ENCODE measurements around the gene SLAMF9. TPM values are rescaled to one million over a fixed set of nuclear protein-coding genes. Genes with fewer than 3 reads are reported as not detected.

The SLAMF9 gene
- polyA plus RNA-seq, 1 donor (not counting 4 experiments of a cell fraction or from before 2014, with no cell fraction given), result 0.31 TPM

- H2AFZ ChIP-seq (ENCODE audit: control insufficient read depth, low read length), result no peak overlapping the region
- H3K4me1 ChIP-seq (ENCODE audit: control insufficient read depth, extremely low read depth, insufficient read depth, low read length), result peaks cover 57% of the 10 kb centered on the region
- H3K27me3 ChIP-seq (ENCODE audit: control insufficient read depth, extremely low read depth, insufficient read depth, low read length), result no peaks in the 10 kb centered on the region
- H3K79me2 ChIP-seq (ENCODE audit: control insufficient read depth, insufficient read depth, low read length), result no peaks in the 10 kb centered on the region
- H3K36me3 ChIP-seq (ENCODE audit: control insufficient read depth in 2 of 2, extremely low read depth in 1 of 2, insufficient read depth in 2 of 2, low read length in 2 of 2), result peaks cover 0 to 3% of the 10 kb centered on the region in 2 experiments
- H3K27ac ChIP-seq (ENCODE audit: control insufficient read depth, insufficient read depth, low read length), result peak overlapping the region; percentile 63
- DNase-seq (ENCODE audit: low read depth, low spot score) (no peak), FAIRE-seq (peak; percentile 59)
- H3K9me1 ChIP-seq (ENCODE audit: control insufficient read depth, extremely low read depth, insufficient read depth, low read length), result no peaks in the 10 kb centered on the region
- H3K9me3 ChIP-seq (ENCODE audit: control insufficient read depth, low read depth, low read length), result no peaks in the 10 kb centered on the region
- no peak overlapping the region for H3K4me2 ChIP-seq (ENCODE audit: control insufficient read depth, extremely low read depth, insufficient read depth, low read depth, low read length)
- no peaks in the 10 kb centered on the region for H4K20me1 ChIP-seq (ENCODE audit: control insufficient read depth, extremely low read depth, insufficient read depth, low read length)
- H3K4me3 ChIP-seq (ENCODE audit: control insufficient read depth in 2 of 3, extremely low read depth in 1 of 3, insufficient read depth in 2 of 3, low read depth in 1 of 3, low read length in 3 of 3), result no peak overlapping the region
- H3K9ac ChIP-seq (ENCODE audit: control insufficient read depth, extremely low read depth, insufficient read depth, low read length), result no peak overlapping the region
- dilution Hi-C loops (cut with MboI; ENCODE audit: extremely low pct_ligation_motif_present, low sequenced_read_pairs), result no loop called here
- TF ChIP-seq CTCF (optimal IDR thresholded peaks at IDR 0.05 in 1 of 3, IDR thresholded peaks at IDR 0.05 in 1 of 3, conservative IDR thresholded peaks at IDR 0.05 in 1 of 3; ENCODE audit: extremely low read depth in 1 of 3, insufficient read depth in 2 of 3, low read length in 3 of 3) (no peak), EZH2 (IDR thresholded peaks at IDR 0.05; ENCODE audit: low read length) (no peak)
Measured at GRCh38 chr1:159911326-159912070, 42.5 kb downstream of the SLAMF9 start.

GRCh38 chr1:159908031-159908940 is 45.8 kb downstream of the SLAMF9 start:
- H3K9ac ChIP-seq (ENCODE audit: control insufficient read depth, extremely low read depth, insufficient read depth, low read length), result no peak overlapping the region
- FAIRE-seq (no peak), DNase-seq (ENCODE audit: low read depth, low spot score) (no peak)
- H3K4me2 ChIP-seq (ENCODE audit: control insufficient read depth, extremely low read depth, insufficient read depth, low read depth, low read length), result no peak overlapping the region
- no peak overlapping the region for H3K4me3 ChIP-seq (ENCODE audit: control insufficient read depth in 2 of 3, extremely low read depth in 1 of 3, insufficient read depth in 2 of 3, low read depth in 1 of 3, low read length in 3 of 3)
- TF ChIP-seq CTCF (optimal IDR thresholded peaks at IDR 0.05 in 1 of 3, IDR thresholded peaks at IDR 0.05 in 1 of 3, conservative IDR thresholded peaks at IDR 0.05 in 1 of 3; ENCODE audit: extremely low read depth in 1 of 3, insufficient read depth in 2 of 3, low read length in 3 of 3) (no peak), EZH2 (IDR thresholded peaks at IDR 0.05; ENCODE audit: low read length) (no peak)
- no peaks in the 10 kb centered on the region for H3K79me2 ChIP-seq (ENCODE audit: control insufficient read depth, insufficient read depth, low read length)
- no peaks in the 10 kb centered on the region for H4K20me1 ChIP-seq (ENCODE audit: control insufficient read depth, extremely low read depth, insufficient read depth, low read length)
- no peaks in the 10 kb centered on the region for H3K27me3 ChIP-seq (ENCODE audit: control insufficient read depth, extremely low read depth, insufficient read depth, low read length)
- no peaks in the 10 kb centered on the region for H3K36me3 ChIP-seq (ENCODE audit: control insufficient read depth in 2 of 2, extremely low read depth in 1 of 2, insufficient read depth in 2 of 2, low read length in 2 of 2)
- H3K27ac ChIP-seq (ENCODE audit: control insufficient read depth, insufficient read depth, low read length), result no peak overlapping the region
- dilution Hi-C loops (cut with MboI; ENCODE audit: extremely low pct_ligation_motif_present, low sequenced_read_pairs), result no loop called here
- H2AFZ ChIP-seq (ENCODE audit: control insufficient read depth, low read length), result no peak overlapping the region
- H3K9me3 ChIP-seq (ENCODE audit: control insufficient read depth, low read depth, low read length), result no peaks in the 10 kb centered on the region
- H3K4me1 ChIP-seq (ENCODE audit: control insufficient read depth, extremely low read depth, insufficient read depth, low read length), result peaks cover 29% of the 10 kb centered on the region
- no peaks in the 10 kb centered on the region for H3K9me1 ChIP-seq (ENCODE audit: control insufficient read depth, extremely low read depth, insufficient read depth, low read length)
